NCI-H2171 (cell line): ENCODE data around the gene PAK6.

Experiments
- DNase-seq: peaks from one replicate; lab custom pipeline; 2025; lab: John Stamatoyannopoulos, UW

PAK6 gene

DNA sequence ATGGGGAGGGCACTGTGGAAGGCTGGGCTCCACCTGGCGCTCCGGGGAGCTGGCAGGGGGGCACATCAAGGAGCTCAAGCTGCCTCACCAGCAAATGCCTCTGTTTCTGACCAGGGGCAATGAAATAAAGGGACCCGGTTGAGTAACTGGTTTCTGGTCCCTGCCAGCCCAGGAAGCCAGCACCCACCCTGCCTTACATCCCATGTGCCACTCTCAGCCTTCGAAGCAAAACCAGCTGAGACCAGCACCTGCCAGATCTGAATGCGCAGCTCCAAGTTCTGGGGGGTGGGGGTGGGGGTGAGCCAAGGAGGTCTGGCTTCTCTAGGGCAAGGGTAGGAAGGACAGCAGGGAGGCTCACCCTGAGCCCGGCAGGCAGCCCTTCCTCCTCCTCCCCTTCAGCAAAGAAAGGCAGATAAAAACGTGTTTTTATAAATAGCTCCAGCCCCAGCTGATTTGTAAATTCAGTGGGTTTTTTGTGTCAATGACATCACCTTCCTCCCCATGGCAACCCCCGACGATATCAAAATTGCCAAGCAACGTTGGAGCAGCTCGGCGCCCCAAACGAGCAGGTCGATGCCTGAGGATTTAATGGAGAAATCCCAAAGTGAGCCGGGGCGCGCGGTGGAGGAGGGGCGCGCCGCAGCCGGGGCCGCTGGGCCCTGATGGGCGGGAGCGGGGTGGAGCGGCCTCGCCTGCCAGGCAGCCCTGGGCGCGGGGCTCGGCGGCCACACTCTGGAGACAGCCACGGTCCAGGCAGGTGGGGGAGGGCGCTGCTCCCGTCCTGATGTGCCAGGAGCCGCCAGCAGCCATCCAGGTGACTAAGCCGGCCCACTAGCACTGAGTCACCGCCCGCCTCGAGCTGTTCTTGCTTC is at the start of gene PAK6:
TSS of gene PAK6 (plus strand) at position 532 of the 872 bp plus-strand sequence. CDS start 25,723 bp downstream, outside the sequence.
- DNase-seq = peak; percentile 56

DNA sequence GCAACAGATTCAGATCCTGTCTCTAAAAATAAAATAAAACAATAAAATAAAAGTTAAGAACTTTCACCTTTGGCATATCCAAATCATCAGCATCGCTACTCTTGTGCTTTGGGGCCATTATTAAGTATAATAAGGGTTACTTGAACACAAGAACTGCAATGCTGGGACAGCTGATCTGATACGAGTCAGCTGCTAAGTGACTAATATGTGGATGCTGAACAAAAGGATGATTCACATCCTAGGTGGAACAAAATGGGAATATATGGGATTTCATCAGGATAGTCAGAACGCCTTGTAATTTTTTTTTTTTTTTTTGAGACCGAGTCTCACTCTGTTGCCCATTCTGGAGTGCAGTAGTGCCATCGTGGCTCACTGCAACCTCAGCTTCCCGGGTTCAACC is 48.3 kb upstream of the PAK6 start:
- DNase-seq = no peak

DNA sequence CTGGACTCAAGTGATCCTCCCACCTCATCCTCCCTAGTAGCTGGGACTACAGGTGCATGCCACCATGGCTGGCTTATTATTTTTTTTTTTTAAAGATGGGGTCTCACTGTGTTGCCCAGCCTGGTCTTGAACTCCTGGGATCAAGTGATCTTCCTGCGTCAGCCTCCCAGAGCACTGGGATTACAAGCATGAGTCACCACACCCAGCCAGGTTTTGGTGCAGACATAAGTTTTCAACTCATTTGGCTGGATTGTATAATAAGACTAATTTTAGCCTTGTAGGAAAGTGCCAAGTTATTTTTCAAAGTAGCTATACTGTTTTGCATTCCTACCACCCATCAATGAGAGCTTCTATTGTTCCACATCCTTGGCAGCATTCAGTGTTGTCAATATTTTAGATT is 45.9 kb upstream of the PAK6 start:
- DNase-seq = no peak

DNA sequence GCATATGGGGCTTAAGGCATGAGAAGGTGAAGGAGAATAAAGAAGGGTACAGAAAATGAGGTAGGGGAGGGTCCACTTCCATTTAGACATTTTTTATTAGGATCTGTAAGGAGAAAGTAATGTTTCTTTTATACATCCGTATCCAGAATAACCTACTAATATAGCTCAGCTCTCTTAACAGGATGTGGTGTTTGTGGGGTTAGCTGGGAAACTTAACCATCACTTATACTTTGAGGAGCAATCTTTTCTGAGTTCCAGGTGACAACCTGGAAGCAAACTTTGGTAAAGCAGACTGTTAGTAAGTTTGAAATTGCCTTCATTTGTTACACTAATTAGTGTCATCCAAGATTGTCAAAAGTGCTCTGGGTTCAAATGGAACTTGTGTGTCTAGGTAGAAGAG is 41.4 kb upstream of the PAK6 start:
- DNase-seq = no peak

DNA sequence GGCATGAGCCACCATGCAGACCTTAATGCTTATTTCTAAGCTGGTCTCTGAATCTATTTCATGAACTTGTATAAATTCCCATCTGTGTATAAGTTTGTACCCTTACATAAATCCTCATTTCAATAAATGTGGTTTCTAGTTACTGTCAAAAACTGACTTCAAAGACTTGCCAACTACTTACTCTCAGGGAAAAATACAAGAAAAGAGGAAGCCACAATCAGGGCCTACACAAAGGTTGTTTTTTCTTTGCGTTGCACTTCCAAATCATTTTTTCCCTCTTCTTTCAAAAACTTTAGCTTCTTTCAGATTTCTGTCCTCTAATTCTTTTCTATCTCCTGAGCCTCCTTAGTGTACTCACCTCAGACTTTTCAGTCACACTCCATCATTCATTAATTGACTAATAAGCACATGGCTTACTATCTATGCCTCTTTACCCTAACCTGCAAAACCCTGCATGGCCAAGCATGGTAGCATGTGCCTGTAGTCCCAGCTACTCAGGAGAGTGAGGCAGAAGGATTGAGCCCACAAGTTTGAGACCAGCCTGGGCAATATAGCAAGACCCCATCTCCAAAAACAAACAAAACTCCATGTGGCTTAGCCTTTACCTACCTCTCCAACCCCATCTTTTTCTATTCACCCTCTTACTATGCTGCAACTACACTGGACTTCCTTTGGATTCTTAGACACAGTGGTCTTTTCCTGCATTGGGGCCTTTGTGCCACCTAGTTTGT is 40.3 kb upstream of the PAK6 start:
- DNase-seq = no peak

DNA sequence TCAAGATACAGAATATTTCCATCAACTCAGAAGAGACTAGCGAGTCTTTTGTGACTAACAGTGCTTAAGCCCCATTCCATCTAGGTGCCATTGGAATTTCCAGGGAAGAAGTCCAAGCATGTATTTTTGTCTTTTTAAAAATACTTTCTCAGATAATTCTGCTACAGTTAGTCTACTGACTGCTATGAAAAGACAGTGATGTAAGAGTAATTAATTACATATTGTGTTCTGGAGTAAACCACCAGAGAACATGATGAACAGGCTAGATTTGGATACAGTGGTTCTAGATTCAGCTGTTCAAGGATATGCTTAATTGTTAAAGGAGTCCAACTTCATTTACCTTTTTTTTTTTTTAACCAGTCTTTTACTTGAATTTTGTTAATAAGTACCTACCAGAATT is 34.8 kb upstream of the PAK6 start:
- DNase-seq = no peak

DNA sequence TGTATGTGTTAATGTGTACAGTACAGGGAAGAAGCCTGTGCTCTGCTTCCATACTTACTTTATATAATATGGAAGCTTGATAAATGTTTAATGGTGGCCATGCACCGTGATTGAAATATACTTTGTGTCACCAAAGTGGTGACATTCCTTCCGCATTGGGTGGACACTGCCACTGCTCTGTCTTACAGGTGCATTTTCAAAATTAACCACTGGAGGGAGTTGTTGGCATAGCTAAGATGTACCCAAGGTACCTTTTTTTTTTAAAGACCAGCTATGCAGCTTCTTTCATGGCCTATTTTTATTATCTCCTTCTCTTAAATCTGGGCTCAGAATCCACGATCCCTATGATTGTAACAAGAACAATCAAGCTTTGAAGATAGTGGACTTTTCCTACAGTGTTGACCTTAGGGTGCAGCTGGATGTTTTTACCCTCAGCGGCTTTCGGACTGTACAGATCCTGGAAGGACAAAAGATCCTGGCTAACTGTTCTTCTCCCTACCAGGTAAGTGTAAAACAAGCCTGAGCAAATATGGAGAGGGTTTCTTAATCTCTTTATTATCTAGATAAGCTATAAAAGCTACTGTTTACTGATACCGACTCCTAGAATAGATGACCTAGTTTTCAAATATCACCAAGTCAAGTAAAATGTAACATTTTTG is 21.6 kb upstream of the PAK6 start:
- peak; percentile 20 for DNase-seq

DNA sequence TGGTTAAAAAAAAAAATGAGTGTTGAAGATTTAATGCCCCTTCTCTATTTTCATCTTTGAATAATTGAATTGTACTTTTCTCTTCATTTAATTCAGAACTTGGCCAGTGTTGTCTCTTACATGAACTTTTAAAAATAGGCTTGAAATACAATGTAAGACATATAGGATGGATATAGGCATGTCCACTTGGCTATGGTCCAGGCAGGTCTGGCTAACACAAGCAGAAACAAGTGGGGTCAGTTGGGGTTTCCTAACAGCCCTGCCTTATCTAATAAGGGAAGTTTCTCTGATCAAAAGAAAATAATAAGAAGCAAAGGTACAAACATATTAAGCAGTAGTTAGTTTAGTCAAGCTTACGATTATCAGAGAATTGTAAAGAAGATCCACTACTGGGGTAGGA is 19.1 kb upstream of the PAK6 start:
- no peak for DNase-seq

DNA sequence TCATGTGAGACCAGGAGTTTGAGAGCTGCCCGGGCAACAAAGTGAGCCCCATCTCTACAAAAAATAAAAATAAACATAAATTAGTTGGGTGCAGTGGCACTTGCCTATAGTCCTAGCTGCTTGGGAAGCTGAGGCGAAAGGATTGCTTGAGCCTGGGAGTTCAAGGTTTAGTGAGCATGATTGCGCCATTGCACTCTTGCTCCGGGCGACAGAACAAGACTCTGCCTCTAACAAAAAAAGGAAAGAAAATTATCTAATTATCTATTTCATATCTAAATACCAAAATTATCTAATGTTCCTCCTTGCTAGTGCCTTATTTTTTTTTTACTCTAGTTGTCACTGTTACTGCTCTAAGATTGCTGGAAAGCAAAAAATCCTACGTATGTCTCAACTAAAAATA is 16.7 kb upstream of the PAK6 start:
- DNase-seq = no peak

DNA sequence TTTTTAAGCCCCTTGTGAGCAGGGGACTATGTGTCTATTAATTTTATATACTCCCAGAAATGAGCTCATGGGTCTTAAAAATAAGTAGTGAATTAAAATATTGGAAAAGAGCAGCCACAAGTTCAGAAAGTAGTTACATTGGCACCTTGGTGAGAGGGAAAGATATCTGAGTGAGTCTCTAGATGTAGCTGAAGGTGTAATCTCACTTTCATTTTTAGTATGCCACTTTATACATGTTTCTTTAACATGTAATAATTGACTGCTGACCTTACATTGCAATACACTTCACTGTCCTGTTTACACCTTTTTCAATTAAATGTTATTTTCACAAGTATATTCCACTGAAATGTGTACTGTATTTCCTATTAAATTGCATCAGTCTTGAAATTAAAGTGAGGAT is 12.1 kb upstream of the PAK6 start:
- DNase-seq = no peak

DNA sequence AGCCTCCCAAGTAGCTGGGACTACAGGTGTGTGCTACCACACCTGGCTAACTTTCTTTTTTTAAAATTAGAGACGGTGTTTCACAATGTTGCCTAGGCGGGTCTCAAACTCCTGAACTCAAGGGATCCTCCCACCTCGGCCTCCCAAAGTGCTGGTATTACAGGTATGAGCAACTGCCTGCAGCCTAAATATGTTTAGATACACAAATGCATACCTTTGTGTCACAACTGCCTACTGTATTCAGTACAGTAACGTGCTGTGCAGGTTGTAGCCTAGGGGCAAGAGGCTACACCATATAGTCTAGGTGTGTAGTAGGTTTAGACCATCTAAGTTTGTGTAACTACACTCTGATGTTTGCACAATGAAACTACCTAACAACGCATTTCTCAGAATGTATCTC is 9.5 kb upstream of the PAK6 start:
- DNase-seq = no peak

DNA sequence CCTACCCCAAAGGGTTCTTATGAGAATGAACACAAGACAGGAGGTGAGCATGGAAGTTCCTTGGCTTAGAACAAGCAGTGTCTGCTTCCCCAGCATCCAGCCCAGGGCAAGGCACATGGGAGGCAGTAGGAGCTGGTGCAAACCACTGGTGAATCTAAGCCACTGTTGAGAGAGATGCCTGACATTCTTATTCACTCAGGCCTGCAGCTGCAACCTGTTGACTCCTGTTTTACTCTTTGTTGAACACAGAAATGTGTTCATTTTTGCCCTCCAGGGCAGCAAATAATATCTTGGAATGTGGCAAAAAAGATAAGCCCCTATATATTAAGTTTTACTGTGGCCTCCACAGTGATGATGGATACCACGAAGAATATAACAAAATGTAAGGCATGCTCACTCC is 8.9 kb upstream of the PAK6 start:
- DNase-seq = no peak

DNA sequence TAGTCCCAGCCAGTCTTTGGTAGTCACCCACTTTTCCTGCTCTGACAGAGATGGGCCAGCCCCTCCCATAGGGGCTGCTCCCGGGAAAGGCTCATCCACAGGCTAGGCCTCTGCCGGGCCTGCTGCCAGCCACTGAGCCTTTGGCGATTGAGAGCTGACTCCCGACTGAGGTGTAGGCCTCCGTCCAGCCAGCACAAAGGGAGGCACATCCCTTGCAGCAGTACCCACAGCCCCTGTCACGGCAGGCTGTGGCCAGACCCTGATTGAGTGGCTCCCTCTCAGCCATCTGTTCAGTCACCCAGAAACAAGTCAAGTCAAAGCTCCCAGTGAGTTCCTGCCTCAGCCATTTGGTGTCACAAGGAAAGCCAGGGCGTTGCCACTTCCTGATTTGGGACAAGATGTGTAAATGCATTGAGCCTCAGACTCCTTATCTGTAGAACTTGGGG is 6.2 kb upstream of the PAK6 start:
- DNase-seq = no peak

DNA sequence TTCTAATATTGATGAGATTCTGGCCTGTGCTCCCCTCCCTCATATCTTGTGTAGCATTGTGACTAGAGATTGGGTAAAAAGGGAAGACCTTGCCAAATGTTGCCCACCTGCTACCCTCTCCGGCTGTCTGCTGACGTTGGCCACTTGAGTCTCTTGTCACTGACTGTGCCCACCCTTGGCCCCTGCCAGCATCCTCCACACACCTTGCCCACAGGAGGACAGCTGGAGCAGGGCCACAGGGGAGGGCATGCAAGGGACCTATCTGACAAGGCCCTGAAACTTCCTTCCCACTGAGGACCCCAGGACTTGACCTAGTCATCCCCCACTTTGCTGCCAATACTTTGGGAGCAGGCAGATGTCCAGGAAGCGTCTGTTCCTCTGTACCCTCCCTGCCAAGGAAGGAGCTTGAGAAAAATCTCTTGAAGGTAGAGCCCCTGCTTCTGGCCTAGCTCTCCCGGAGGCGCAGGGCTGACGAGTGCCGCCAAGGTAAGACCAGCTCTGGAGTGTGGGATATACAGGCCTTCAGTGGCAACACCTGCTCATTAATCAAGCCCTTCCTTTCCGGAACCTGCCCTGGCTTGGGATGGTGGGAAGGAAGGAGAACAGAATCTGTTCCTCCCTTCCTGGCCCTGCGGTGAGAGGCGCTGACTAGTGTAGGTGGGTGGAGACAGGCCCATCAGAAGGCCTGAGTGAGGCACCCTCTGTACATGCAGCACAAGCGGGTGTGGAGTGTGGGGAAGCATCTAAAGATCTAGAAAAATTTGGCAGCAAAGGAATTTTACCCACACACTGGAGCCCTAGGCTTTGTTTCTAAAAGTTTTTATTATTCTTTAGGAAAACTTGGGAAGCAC is 4.9 kb upstream of the PAK6 start:
- no peak for DNase-seq

DNA sequence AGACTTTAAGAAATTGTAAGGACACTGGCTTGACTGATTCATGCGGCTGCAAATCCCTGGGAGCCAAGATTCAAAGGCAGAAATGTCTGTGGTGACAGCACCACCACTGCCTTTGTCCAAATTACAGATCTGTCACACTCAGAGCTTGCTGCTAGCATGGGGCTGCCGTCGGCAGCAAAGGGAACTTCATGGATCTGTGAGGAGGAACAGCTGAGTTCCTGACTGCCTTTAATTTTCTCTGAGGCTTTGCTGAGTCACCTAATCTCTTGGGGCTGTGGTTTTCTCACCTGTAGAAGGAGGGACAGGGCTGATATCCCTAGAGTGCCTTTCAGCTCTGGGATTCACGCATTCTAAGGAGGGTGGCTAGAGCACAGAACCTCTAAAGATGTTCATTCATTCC is 4.1 kb upstream of the PAK6 start:
- DNase-seq = no peak

DNA sequence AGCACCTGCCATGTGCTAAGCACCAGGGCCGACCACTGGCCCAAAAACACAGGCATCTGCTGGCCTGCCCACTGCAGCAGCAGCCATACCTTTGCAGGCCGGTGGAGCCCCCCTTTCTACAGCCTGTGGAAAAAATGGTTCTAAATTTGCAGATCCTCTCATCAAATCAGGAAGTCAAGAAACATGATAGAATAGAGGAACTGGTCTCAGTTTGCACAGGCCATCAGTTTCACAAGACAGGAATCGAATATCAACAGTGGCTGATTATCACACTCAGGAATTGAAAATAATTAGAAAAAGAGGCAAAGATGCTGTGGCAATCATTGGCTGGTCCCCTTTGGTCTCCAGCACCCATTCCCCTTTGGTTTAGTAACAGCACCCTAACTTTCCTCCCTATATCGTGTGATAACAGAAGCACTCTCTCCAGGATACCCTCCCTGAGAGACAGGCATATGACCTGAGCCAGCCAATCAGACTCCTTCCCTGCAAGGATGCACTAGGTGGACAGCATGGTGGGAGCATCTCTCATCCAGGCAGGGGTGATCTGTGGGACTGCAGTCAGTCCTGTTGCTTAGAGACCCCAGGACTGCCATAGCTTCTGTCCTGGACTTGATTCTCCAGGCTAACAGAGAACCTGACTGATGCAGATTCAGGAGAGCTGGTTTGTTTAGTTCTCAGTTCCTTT is 3.5 kb upstream of the PAK6 start:
- no peak for DNase-seq

DNA sequence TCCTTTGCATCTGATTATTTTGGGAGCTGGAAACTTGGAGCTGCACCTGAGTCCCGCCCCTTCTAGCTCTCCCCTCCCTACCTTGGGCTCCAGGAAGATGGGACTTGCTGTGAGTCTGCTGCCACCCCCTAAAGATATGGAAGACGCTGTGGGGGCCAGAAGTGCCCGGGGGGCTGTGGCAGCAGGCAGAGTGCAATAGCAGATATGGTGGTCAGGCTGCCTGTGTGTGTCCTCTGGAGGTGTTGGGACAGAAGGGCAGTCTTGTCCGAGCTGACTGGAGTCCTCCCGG is 485 bp downstream of the PAK6 start:
- DNase-seq = no peak

DNA sequence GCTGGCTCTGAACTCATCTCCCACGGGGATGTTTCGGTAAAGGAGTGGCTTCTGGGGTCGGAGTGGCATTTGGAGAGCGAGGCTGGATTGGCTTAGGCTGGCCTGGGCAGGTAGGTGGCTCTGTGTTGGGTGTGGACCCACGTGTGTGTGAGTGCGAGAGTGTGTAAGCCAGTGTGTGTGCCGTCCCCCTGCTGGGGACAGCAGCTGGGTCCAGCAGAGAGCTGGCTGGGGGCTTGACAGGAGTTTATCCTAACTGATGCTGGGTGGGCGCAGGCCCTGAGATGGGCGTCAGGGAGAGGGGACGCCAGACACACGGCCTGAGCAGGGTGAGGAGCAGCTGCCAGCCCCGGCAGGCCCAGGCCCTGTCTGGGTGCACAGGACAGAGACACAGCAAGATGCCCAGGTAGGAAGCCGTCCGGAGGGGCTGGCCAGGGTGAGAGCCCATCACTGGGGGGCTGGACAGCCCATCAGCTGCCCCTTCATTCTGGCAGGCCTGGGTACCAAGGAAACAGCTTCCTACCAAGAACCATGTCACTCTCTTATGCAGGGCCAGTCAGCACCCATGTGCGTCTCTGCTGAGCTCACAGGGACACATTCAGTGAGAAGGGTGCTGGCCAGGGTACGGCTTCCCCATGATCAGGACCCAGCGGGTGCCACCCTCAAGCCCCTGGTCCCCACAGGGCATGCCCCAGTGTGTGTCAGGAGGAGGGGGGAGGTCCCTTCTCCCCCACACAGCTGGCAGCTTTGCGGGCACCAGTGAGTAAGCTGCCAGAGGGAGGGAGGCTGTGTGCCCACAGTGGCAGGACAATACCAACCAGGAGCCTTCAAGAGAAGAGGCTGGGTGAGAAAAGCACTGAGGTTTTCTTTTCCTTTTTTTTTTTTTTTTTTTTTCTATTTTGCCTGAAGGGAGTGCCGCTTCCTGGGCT is 1.1 kb downstream of the PAK6 start:
- no peak for DNase-seq

DNA sequence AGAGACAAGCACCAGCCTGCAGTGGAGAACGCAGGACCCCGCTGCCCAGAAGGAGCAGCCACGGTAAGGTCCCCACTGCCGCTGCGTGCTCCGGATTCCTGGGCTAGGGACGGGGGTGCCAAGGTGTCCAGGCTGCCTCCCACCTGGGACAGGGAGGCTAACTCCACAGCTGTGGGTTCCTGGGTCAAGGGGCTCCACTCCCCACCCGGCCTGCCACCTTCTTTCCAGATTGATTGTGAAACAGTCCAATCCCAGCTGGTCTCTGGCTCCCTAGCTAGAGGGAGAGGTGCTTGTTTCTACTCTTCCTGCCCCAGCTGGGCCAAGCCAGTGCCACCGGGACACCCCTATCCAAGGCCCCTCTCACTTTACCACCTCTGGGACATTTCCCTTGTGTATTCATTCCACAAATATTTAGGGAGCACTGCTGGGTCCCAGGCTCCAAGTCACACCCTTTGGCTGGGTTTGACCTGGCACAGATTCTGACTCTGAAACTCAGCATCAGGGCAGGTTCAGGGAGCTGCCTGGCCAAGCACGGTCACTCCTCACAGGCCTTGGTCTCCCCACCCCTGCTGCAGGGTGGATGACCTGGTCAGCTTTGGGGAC is 1.9 kb downstream of the PAK6 start:
- no peak for DNase-seq
